ENCODE measurements around the gene CD22. TPM values are rescaled to one million over a fixed set of nuclear protein-coding genes. Genes with fewer than 3 reads are reported as not detected.

Gene CD22
- total and polyA plus RNA-seq, 2 donors (not counting 1 experiment from before 2014, with no cell fraction given): 692 to 1,437 TPM

GRCh38 chr19:35350591-35350990 is 21.6 kb downstream of the CD22 start:
- TF ChIP-seq EZH2 (IDR thresholded peaks at IDR 0.05; ENCODE audit: borderline replicate concordance, insufficient read depth, low read depth, low read length, poor library complexity, severe bottlenecking) (no peak), CTCF (IDR thresholded peaks at IDR 0.05) (no peak)
- Histone ChIP-seq H2AFZ (ENCODE audit: insufficient read depth, low read depth, low read length, poor library complexity, severe bottlenecking) (no peak overlapping the region), H3K4me1 (ENCODE audit: control insufficient read depth in 2 of 2, insufficient read depth in 2 of 2, low read length in 2 of 2) (peaks cover 51 to 65% of the 10 kb centered on the region in 2 donors), H3K9me3 (ENCODE audit: control extremely low read depth in 1 of 3, control insufficient read depth in 2 of 3, insufficient read depth in 1 of 3, low read length in 2 of 3) (peaks cover 0 to 10% (median 0%) of the 10 kb centered on the region in 3 donors), H3K79me2 (ENCODE audit: control insufficient read depth, insufficient read depth, low read length) (no peaks in the 10 kb centered on the region), H3K36me3 (replicated peaks in 1 of 2; ENCODE audit: control extremely low read depth in 1 of 2, control insufficient read depth in 1 of 2, extremely low read depth in 1 of 2, insufficient read depth in 2 of 2, low read length in 1 of 2) (peaks cover 0 to 16% of the 10 kb centered on the region in 2 experiments), H4K20me1 (ENCODE audit: control insufficient read depth, insufficient read depth, low read length, poor library complexity, severe bottlenecking) (peaks cover 7% of the 10 kb centered on the region), H3K4me3 (ENCODE audit: control extremely low read depth in 1 of 5, extremely low read depth in 1 of 5, insufficient read depth in 1 of 5, low read depth in 2 of 5, low read length in 4 of 5) (no peak overlapping the region), H3K9ac (ENCODE audit: low read length) (no peak overlapping the region), H3K27me3 (replicated peaks in 1 of 4; ENCODE audit: control extremely low read depth in 1 of 4, control insufficient read depth in 3 of 4, insufficient read depth in 4 of 4, low read length in 3 of 4) (no peaks in the 10 kb centered on the region), H3K27ac (ENCODE audit: low read length in 2 of 2) (no peak overlapping the region), H3K4me2 (replicated peaks; ENCODE audit: low read depth, low read length, poor library complexity, severe bottlenecking) (no peak overlapping the region)
- intact Hi-C loops (cut with micrococcal nuclease): no loop called here
- CTCF ChIA-PET: interaction anchor here (0.8 to 13.5 kb wide), 5 partner anchors 33 to 145 kb away, joined by 3 to 234 read pairs (median 4); no protein-coding TSS in a partner anchor
- Mint-ChIP-seq H3K27ac (peak overlapping the region; percentile 37), H3K4me1 (peaks cover 56% of the 10 kb centered on the region), H3K4me3 (no peak overlapping the region), H3K27me3 (no peaks in the 10 kb centered on the region), H3K9me3 (ENCODE audit: insufficient read depth) (no peaks in the 10 kb centered on the region)
- WGBS (ENCODE audit: insufficient coverage): 87% methylated on average over 5 of the region's 7 CpGs
- DNase-seq (peak; percentile 53), ATAC-seq (ENCODE audit: low read depth) (no peak)
- POLR2A ChIA-PET: interaction anchor here (0.5 to 0.6 kb wide), 2 partner anchors 8 to 63 kb away, joined by 3 to 5 read pairs; no protein-coding TSS in a partner anchor

DNA sequence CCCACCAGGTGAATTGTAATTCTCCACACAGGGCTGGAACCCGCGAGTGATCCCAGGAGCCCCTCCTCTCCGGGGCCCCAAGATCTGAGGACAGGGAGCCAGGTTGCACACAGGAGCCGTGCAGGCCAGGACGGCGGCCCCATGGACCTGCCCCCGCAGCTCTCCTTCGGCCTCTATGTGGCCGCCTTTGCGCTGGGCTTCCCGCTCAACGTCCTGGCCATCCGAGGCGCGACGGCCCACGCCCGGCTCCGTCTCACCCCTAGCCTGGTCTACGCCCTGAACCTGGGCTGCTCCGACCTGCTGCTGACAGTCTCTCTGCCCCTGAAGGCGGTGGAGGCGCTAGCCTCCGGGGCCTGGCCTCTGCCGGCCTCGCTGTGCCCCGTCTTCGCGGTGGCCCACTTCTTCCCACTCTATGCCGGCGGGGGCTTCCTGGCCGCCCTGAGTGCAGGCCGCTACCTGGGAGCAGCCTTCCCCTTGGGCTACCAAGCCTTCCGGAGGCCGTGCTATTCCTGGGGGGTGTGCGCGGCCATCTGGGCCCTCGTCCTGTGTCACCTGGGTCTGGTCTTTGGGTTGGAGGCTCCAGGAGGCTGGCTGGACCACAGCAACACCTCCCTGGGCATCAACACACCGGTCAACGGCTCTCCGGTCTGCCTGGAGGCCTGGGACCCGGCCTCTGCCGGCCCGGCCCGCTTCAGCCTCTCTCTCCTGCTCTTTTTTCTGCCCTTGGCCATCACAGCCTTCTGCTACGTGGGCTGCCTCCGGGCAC is 22.6 kb downstream of the CD22 start:
- WGBS (ENCODE audit: insufficient coverage): 99% methylated on average over 47 of the region's 47 CpGs
- no peaks in the 10 kb centered on the region for H3K9me3 Mint-ChIP-seq (ENCODE audit: insufficient read depth)
- H3K27ac Mint-ChIP-seq: no peak overlapping the region
- Histone ChIP-seq H3K79me2 (ENCODE audit: control insufficient read depth, insufficient read depth, low read length) (no peaks in the 10 kb centered on the region), H3K4me1 (ENCODE audit: control insufficient read depth in 2 of 2, insufficient read depth in 2 of 2, low read length in 2 of 2) (peaks cover 41 to 55% of the 10 kb centered on the region in 2 donors), H2AFZ (ENCODE audit: insufficient read depth, low read depth, low read length, poor library complexity, severe bottlenecking) (no peak overlapping the region), H3K4me3 (ENCODE audit: control extremely low read depth in 1 of 5, extremely low read depth in 1 of 5, insufficient read depth in 1 of 5, low read depth in 2 of 5, low read length in 4 of 5) (no peak overlapping the region), H3K27me3 (replicated peaks in 1 of 4; ENCODE audit: control extremely low read depth in 1 of 4, control insufficient read depth in 3 of 4, insufficient read depth in 4 of 4, low read length in 3 of 4) (no peaks in the 10 kb centered on the region), H4K20me1 (ENCODE audit: control insufficient read depth, insufficient read depth, low read length, poor library complexity, severe bottlenecking) (no peaks in the 10 kb centered on the region), H3K4me2 (replicated peaks; ENCODE audit: low read depth, low read length, poor library complexity, severe bottlenecking) (no peak overlapping the region), H3K27ac (ENCODE audit: low read length in 2 of 2) (no peak overlapping the region), H3K9ac (ENCODE audit: low read length) (no peak overlapping the region), H3K36me3 (replicated peaks in 1 of 2; ENCODE audit: control extremely low read depth in 1 of 2, control insufficient read depth in 1 of 2, extremely low read depth in 1 of 2, insufficient read depth in 2 of 2, low read length in 1 of 2) (peaks cover 0 to 6% of the 10 kb centered on the region in 2 experiments), H3K9me3 (ENCODE audit: control extremely low read depth in 1 of 3, control insufficient read depth in 2 of 3, insufficient read depth in 1 of 3, low read length in 2 of 3) (peaks cover 0 to 10% (median 0%) of the 10 kb centered on the region in 3 donors)
- peaks cover 3% of the 10 kb centered on the region for H3K27me3 Mint-ChIP-seq
- POLR2A ChIA-PET: no interaction called here
- peaks cover 46% of the 10 kb centered on the region for H3K4me1 Mint-ChIP-seq
- CTCF ChIA-PET: interaction anchor here (0.8 to 13.5 kb wide), 13 partner anchors 20 to 159 kb away, joined by 3 to 234 read pairs (median 11); no protein-coding TSS in a partner anchor
- no peak overlapping the region for H3K4me3 Mint-ChIP-seq
- ATAC-seq (ENCODE audit: low read depth): no peak
- no peak for TF ChIP-seq EZH2 (IDR thresholded peaks at IDR 0.05; ENCODE audit: borderline replicate concordance, insufficient read depth, low read depth, low read length, poor library complexity, severe bottlenecking)
- no peak for TF ChIP-seq CTCF (IDR thresholded peaks at IDR 0.05)
- intact Hi-C loops (cut with micrococcal nuclease): loop anchor here (1.0 to 2.0 kb wide), 3 partner anchors 45 to 144 kb away; no protein-coding TSS in a partner anchor
- peak; percentile 43 for DNase-seq
